Measurements from ENCODE around the gene UNC5CL.

- TF ChIP-seq EZH2 (IDR thresholded peaks at IDR 0.05; ENCODE audit: low read depth, unreplicated experiment) (no peak), CTCF (conservative IDR thresholded peaks at IDR 0.05; ENCODE audit: low read depth in 2 of 2) (no peak), ETS1 (IDR thresholded peaks at IDR 0.05) (no peak), POLR2AphosphoS5 (IDR thresholded peaks at IDR 0.05; ENCODE audit: low read depth) (no peak), EZH2phosphoT487 (IDR thresholded peaks at IDR 0.05; ENCODE audit: unreplicated experiment) (no peak), JUNB (IDR thresholded peaks at IDR 0.05; ENCODE audit: unreplicated experiment) (no peak), NANOG (IDR thresholded peaks at IDR 0.05; ENCODE audit: borderline replicate concordance) (no peak), ZNF462 (CRISPR knock-in tag; IDR thresholded peaks at IDR 0.05) (no peak), CREB1 (CRISPR knock-in tag; IDR thresholded peaks at IDR 0.05; ENCODE audit: low read depth) (no peak), REST (IDR thresholded peaks at IDR 0.05; ENCODE audit: unreplicated experiment) (no peak), ZNF114 (CRISPR knock-in tag; IDR thresholded peaks at IDR 0.05) (no peak)
Observed at GRCh38 chr6:40988634-40989033, 50.4 kb downstream of the UNC5CL start.

Data from GM23338 (cell line).